T1000 (cell line): Measurements from ENCODE around the gene SKIC8.
"Not testable (repeated sequence)": the region's sequence is repeated elsewhere in the genome, so short reads cannot be mapped to it uniquely, and the experiment has no call there.

Source experiments
- DNase-seq: peaks from one replicate; lab custom pipeline; 2025; ENCODE audit warnings: mixed read lengths; lab: John Stamatoyannopoulos, UW

The SKIC8 gene

DNA sequence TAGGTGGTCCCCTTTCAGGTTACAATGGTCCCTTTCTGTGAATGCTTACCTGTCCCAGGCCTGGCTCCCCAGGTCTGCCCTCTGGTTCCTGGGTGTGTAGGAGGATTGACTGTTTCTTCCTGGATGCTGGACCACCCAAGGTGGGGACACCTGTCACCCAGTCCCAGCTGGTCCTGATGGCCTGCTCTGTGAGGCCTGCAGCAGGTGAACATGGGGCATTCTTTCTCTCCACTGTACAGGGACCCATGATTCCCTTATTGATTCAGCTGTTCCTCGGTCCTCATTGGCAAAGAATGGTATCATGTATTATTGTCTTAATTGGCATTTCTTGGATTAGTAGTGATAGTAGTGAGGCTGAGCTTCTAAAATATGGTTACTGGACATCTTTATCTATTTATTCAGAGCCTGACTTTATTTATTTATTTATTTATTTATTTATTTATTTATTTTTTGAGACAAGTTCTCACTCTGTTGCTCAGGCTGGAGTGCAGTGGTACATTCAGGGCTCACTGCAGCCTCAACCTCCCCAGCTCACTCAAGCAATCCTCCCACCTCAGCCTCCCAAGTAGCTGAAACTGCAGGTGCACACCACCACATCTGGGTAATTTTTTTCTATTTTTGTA lies 43.9 kb downstream of the SKIC8 start:
- DNase-seq = no peak

DNA sequence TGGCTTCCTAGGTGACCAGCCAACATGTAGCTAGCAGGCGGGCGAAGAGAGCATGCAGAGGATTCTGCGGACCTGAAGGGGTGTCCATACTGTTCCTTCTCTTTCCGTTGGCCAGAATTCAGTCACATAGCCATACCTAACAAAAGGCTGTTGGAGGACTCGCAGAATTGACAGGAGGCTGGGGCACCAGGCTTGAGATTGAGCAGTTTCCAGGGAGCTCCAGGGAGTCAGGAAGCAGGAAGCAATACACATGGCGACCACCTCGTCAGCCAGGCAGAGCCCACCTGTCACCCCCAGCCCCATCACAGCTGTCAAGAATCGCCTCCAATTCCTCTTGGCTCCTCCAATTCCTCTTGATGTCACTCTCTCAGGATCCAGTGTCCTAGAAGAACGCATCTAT lies 48.3 kb downstream of the SKIC8 start:
- no peak for DNase-seq

DNA sequence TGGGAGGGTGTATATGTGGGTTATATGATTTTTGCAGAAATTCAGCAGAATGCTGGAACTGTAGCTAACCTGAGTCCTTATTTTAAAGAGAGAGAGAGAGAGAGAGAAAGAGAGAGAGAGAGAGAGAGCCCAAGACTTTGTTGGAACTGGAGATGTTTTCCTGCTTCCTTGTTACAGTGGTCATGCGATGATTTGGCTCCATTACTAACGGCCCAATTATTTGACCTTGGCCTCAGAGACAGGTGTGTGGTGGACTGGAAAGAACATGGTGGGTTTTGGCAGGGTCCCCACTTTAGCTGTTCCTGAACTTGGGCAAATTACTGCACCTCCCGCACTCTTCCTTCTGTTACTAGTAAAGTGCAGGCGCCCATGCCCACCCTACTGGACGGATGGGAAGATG lies 50.3 kb downstream of the SKIC8 start:
- DNase-seq = no peak

DNA sequence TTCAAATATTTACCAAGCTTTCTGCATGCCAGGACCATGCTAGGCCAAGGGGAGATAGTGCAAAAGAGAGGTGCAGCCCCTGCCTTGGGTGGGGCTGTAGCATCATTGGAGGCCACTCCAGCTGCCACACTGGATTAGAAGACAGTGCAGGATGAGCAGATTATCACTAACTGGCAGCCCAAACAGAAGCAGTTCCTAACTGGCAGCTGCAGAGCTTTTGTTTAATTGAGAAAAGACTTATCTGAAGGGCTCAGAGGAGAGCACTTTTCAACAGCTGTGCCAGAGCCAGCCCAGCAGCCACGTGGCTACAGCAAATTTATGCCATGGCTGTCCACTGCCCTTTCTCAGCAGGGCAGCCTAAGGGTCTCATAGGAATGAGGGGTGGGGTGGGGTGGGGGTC lies 51.5 kb downstream of the SKIC8 start:
- DNase-seq = no peak

DNA sequence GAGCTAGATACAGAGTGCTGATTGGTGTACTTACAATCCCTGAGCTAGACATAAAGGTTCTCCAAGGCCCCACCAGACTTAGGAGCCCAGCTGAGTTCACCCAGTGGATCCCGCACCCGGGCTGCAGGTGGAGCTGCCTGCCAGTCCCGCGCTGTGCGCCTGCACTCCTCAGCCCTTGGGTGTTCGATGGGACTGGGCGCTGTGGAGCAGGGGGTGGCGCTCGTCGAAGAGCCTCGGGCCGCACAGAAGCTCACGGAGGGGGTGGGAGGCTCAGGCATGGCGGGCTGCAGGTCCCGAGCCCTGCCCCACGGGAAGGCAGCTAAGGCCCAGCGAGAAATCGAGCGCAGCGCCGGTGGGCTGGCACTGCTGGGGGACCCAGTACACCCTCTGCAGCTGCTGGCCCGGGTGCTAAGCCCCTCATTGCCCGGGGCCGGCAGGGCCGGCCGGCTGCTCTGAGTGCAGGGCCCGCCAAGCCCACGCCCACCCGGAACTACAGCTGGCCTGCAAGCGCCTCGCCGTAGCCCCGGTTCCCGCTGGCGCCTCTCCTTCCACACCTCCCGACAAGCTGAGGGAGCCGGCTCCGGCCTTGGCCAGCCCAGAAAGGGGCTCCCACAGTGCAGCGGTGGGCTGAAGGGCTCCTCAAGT lies 53.3 kb downstream of the SKIC8 start:
- DNase-seq = not testable (repeated sequence)

DNA sequence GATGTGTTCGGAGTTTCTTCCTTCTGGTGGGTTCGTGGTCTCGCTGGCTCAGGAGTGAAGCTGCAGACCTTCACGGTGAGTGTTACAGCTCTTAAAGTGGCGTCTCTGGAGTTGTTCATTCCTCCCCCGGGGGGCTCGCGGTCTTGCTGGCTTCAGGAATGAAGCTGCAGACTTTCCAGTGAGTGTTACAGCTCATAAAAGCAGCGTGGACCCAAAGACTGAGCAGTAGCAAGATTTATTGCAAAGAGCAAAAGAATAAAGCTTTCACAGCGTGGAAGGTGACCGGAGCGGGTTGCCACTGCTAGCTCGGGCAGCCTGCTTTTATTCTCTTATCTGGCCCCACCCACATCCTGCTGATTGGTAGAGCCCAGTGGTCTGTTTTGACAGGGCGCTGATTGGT lies 54.0 kb downstream of the SKIC8 start:
- DNase-seq = not testable (repeated sequence)

DNA sequence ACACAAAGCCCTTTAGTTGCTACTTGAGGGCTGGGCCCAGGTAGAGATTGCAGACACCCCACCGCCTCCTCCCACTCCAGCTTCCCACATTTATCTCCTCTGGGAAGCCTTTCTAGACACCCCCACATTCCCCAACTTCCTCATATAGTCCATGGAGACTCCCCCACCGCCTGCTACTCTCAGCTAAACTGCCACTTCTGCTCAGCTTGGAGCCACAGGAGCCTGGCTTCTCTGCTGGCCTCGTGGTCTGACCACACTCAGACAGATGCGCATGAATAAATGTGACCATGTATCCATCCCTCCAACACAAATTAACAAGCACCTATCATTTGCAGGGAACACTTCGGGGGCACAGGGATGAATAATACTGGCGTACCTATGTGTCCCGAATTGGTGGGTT lies 54.5 kb downstream of the SKIC8 start:
- no peak for DNase-seq

DNA sequence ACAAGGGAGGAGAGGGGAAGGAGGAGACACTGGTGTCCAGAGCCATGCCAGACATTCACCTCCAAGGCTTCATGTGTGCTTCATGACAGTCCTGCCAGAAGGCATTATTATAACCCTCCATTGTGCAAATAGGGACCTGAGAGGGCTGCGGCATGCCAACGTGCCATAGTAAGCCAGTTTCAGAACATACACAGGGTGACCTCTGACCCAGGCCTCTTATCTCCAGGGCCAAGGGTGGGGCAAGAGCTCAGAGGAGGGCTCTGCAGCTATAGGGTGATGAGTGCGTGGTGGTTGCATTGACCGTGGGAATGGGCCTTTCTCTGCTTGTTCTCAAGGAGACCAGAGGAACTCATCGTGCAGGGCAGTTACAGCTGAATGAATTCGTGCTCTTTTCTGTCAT lies 55.3 kb downstream of the SKIC8 start:
- DNase-seq = no peak

DNA sequence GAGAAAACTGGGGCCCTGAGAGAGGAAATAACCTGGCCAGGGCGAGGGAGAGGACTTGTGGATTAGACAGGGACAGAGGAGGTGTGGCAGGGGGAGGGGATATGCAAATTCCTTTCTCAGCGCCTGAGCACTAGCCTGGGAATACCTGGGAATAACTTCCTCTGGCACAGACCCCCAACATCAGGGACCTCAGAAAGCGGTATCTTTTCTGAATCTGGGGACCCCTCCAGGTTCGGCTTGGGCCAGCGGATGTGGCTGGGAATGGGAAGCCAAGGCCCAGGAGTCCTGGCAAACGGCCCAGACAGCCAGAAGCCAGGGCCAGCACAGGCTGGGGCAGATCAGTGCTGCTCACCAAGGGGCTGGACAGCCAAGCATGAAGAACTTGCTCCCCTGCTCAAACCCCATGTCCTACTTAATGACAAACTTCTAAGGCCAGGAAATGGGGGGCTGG lies 55.9 kb downstream of the SKIC8 start:
- DNase-seq = no peak

DNA sequence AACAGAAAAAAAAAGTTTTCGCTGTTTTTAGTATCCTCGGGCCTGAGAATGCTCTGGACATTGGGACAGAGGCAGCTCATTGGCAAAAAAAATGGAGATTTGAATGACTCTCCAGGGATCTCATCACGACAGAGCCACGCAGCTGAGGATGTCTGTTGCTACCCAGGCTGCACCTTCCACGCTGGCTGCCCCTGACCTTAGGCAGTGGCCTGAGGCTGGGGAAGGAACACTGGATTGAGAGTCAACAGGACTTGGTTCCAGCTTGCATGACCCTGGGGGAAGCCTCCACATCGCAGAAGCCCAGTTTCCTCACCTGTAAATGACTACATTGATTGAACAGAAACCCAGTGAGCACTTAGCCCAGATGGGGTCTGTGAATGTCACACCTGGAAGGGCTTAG lies 56.4 kb downstream of the SKIC8 start:
- DNase-seq = no peak

DNA sequence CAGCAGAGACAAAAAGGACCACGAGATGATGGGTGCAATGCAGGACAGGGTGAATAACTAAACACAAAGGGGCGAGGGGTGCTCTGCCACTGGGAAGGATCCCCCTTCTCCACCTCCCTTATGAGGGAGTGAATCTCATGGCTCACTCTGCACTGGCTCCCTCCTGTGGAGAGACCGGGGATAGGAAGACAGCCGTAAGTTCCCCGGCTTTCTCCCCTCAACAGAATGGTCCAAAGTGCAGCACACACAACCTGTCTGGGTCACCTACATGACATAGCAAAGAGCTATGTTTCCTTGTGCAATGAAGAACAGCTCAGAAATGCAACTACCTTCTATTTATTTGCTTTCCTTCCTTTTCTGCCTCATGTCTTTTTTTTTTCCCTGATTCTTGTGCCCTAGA lies 57.3 kb downstream of the SKIC8 start:
- no peak for DNase-seq

DNA sequence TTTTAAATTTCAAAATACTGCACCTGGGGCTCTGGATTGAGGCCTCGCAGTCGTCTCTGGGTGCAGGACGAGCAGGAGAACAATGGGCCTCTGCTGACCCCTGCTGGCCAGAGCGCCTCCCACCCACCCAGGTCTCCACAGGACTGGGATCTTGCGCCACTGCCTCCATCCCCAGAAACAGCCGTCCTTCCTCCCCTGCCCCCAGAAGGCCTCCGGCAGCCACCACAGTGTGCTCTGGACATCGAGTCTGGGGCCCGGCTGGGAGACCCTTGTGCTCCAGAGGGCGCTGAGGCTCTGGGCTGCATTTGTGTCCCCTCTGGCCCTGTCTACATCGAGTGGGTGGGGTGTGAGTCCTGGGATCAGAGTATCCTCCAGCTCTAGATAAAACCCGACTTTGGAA lies 58.4 kb downstream of the SKIC8 start:
- peak; percentile 49 for DNase-seq

DNA sequence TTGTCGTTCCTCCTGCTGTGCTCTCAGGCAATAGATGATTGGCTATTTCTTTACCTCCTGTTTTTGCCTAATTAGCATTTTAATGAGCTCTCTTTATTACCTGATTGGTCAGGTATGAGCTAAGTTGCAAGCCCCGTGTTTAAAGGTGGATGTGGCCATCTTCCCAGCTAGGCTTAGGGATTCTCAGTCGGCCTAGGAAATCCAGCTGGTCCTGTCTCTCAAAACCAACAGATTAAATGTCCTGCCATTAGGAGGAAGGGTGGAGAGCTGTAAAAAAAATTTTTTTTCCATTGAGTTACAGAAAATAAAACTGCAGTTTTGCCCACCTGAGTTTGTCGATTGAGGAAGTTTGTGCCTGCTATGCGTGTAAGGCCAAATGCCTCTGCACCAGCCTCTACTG lies 59.6 kb downstream of the SKIC8 start:
- DNase-seq = no peak

DNA sequence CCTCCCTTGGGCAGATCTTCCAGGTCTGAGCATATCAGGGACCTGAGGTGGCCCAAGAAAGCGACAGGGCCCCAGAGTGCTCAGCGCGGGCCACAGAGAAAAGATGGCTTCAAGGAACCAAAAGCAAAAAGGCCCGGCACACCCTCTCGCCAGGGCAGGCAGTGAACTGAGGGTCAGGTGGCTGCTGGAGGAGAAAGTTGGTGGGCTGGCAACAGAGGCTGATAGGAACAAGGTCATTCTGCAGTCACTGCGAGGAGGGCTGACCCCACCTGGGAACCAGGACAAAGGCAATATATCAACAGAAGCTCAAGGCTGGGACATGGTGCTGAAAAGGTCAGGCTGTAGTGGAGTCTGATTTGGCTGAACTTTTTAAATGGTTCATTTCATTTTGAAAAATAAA lies 62.3 kb downstream of the SKIC8 start:
- no peak for DNase-seq

DNA sequence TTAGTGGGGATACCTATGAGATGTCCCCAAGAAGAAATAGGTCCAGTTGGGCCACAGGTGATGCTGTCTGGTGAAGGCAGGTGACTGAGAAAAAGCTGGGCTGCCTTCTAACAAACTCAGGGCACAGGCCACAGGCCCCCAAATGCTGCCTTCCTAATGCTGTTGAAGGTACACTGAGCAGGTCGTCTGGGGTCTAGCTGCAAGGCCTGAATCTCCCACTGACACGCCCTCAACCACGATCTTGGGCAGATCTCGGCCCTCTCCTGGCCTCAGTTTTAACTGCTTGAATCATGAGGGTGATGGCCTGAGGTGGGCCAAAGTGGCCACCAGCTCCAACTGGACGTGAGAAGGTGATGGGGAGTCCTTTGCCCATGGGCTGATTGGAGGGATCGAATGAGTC lies 62.9 kb downstream of the SKIC8 start:
- no peak for DNase-seq

DNA sequence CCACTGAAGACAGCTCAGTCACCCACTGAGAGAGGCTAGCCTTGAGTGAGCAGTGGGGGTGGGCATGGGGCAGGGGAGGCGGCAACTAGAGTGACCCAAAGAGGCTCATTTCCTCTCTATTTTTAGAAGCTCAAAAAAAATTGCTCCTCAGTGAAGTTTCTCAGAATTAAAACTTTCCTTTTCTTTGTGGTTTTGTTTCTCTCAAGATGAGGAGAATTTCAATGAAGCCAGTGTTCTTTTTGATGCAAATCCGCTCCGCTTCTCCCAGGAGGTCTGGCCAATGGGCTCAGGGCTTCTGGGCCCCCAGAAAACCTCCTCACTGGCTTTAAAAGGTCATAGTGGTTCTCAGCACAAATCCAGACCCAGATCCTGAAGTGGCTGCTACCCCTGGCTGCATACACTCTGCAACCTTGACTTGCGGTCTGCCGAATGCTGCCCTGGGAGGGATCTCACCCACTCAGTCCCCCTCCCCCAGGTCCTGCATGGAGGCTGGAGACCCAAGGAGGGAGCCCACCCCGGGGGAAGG lies 64.8 kb downstream of the SKIC8 start, which contains the start of gene ACSBG1:
Gene ACSBG1, minus strand, starts transcription at position 51 of the 526 bp plus-strand sequence. CDS start 64 bp downstream, outside the sequence.
- no peak for DNase-seq

DNA sequence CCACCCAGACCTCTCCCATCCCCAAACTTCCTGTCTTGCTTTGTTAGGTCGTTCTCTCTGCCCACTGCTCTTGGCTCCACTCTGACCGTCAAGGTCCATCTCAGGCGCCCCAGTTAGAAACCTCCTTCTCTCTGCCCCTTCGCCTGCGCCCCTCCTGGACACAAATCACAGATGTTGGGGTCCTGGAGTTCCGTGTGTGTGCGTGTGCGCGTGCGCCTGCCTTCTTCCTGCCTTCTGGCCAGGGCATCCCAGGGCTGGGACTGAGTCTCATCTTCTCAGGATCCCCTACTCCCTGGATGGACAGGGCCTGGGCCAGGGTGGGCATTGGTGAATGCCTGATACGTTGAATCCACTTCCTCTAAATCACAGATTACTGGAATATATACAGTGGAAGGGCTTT lies 65.9 kb downstream of the SKIC8 start:
- DNase-seq = no peak
